HG02852 (cell line): Measurements from ENCODE around the gene SELENOO.

Source experiments
- ATAC-seq: cut with Tn5 transposase; IDR thresholded peaks from one replicate; pipeline ENCODE4 v1.9.1; 2021; ENCODE audit warnings: mild to moderate bottlenecking, moderate library complexity; ENCODE audit not compliant: unreplicated experiment

The SELENOO gene

DNA sequence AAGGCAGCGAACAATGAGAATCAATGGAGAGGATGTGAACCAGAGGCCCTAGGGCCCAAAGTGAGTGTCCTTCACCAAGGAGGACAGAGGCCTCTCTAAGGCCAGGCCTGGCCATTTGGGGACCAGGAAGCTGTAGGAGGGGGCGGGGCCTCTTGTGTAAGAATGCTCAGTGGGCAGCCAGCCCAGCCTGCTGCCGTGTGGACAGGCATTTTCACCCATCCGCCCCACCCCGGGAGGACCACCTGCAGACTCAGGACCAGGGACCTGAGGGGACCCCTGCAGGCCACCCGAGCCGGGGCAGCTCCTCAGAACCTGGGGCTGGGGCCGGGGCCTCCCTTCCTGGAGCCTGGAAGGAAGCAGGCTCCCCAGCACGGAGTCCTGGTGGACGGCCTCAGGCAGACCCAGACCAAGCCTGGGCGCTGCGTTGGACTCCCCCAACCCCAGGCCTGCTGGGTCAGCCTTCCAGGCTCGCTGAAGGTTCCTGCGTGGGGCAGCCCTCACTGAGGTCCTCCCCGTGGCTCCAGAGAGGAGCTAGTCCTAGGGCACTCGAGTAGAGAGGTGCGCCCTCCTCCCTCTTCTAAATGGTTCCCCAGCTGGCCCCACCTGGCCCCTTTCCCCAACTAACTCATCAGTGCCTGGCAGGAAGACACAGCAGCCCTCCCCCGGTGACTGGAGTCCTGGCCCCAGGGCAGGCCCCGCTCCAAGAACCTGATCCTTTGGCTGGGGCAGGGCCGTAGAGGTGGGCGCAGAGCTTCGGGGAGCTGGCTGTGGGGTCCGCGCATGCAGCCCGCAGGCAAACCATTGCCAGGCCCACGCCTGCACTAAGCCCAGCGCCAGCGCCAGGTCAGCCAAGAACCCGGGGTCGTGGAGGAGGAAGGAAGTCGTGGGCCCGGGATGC, 16.6 kb upstream of the SELENOO start:
- no peak for ATAC-seq

DNA sequence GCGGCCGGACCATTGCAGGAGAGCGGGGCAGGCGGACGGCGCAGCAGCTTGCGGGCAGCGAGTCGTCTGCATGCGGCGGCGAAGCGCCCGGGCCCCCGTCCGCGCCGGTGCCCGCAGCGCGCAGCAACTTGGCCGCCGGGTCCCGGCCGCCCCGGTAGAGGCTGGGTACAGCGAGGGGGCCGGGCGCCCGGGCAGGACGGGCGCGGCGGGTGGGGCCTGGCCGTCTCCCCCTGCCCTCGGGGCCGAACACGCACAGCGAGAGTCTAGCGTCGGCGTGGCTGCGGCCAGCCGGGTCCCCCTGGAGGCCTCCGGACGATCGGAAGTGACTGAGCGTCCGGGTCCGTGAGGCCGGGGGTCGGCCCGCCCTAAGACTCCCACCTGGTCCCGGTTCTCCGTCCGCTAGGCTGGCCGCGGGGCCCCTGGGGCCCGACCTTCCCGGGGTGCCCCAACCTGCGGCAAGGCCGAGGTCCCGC, 15.9 kb upstream of the SELENOO start:
- no peak for ATAC-seq

DNA sequence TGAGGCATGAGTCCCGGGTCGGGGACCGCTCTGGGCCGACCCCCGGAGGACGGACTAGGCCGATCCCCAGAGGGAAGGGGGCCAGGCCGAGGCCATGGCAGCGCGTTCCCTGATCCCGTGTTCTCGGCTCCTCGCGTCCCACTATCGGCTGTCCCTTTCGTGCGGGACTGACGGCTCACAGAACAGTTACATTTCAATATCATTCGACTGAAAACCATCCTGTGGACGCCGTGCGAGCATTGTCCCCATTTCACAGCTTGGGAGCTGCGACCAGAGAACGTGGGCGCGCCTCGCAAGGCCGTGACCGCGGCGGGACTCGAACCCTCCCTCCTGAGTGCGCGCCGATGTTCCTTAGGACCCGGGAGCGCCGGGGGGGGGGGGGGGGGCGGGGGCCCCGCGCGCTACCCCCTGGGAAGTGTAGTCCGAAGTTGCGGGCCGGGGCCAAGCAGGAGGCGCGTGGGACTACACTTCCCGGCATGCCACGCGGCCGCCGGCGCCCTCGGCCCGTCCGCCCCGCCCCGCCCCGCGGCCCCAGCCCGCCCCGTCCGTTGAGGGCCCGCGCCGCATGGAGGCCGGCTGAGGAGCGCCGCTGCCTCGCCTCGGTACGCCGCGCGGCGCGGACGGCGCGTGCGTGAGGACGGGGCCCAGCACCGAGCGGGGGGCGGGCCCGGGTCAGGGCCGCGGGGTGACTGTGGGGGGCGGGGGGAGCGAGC, 15.3 kb upstream of the SELENOO start, which contains the start of gene TRABD:
TSS of gene TRABD (plus strand) at position 539 of the 713 bp plus-strand sequence. CDS start 7,148 bp downstream, outside the sequence.
- no peak for ATAC-seq

DNA sequence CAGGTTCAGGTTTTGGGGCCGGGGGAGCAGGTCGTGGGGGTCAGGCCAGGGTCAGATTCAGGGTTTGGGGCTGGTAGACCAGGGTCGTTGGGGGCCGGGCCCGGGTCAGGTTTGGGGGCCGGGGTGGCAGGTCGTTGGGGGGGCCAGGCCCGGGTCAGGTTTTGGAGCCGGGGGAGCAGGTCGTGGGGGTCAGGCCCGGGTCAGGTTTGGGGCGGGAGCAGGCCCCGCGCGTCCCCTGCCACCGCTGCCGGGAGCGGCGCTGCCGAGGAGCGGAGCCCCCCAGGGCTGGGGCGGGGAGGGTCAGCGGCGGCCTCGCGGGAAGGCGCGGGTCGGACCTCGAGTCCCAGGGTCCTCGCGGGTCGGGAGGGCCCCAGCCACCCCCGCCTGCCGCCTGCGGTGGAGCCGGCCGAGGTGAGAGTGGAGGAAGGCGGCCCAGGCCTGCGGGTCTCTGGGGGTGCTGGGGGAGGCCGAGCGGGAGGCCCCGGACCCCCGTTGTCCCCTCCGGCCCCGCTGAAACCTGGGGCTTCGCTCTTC, 14.6 kb upstream of the SELENOO start:
- no peak for ATAC-seq

DNA sequence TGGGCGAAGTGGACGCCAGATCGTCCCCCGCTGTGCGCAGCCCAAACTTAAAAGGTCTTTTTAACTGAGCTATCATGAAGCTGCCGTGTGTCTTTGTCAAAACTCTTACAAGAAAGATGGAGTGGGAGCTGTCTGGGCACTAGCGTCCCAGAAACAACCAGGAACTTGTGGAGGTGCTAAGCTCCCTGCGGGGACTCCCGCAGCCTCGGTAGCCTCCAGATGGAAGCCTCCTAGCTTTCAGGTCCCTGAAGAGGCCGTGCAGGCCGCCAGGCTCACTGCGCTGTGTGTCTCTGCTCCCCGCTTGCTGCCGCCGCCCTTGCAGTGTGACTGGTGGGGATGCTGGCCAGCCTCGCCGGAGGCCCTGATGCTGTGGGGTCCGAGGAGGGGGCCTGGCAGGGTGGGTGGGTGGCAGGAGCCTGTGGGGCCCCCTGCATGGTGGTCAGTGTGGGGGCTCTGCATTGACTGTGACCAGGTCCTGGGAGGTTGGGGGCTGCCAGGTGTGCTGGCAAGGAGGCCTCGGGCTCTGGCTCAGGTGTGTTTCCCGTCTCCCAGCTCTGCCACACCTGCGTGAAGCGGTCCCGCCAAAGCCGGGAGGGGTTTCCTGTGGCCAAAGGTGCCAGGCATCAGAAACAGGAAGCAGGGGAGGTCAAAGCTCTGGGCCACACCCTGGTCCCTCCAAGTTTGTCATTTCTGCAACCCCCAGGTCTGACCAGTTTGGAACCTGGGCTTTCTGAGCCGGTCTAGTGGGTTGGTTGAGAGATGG, 13.9 kb upstream of the SELENOO start:
- no peak for ATAC-seq

DNA sequence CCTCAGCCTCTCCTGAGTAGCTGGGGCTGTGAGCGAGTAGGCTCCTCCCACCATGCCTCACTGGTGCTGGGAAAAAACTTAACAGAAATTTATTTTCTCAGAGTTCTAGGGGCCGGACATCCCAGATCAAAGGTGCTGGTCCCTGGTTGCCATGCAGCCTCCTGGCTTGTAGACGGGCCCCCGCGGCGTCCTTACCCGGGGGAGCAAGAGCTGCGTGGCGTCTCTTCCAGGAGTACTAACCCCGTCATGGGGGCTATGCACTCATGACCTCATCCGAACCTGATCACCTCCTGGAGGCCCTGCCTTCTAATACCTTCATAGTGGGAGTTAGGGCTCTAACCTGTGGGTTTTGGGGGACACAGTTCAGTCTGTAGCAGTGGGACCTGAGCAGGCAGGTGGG, 12.5 kb upstream of the SELENOO start:
- ATAC-seq: no peak

DNA sequence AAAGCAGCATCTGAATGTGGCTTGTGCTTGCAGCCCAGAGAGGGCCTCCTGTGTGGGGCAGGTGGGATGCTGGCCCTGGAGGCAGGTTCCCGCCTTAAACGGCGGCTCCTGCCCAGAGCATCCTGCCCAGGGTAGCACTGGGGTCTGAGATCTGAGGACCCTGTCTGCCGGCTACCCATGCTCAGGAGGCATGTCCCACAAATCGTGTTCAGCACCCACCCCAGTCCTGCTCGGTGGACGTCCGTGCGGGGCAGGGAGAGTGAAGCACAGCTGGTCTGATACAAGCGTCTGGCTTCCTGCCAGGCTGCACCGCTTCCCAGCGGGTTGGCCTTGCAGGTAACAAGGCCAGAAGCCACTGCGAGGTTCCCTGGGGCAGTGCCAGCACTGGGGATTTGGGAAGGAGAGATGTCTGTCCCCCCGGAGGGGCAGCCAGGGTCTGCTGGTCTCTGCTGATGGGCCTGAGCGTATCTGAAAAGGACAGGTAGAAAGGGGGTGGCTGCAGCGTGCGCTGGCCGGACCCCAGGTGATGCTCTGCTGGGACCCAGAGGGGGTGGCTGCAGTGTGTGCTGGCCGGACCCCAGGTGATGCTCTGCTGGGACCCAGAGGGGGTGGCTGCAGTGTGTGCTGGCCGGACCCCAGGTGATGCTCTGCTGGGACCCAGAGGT, 11.5 kb upstream of the SELENOO start:
- no peak for ATAC-seq

DNA sequence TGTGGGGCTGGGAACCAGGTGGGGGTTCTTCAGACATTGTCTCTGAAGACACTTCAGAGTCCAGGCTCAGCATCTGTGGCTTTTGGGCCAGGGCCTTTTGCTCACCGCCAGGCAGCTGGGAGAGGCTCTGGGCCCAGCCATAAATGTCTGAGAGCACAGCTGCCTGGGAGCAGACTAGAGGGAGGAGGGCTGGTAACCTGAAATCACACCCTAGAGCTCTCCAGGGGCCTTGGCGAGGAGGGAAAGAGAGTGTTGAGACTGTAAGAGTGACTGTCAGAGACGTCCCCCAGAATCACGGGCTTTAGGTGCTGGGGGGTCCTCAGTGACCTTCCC, 11.0 kb upstream of the SELENOO start:
- ATAC-seq: no peak

DNA sequence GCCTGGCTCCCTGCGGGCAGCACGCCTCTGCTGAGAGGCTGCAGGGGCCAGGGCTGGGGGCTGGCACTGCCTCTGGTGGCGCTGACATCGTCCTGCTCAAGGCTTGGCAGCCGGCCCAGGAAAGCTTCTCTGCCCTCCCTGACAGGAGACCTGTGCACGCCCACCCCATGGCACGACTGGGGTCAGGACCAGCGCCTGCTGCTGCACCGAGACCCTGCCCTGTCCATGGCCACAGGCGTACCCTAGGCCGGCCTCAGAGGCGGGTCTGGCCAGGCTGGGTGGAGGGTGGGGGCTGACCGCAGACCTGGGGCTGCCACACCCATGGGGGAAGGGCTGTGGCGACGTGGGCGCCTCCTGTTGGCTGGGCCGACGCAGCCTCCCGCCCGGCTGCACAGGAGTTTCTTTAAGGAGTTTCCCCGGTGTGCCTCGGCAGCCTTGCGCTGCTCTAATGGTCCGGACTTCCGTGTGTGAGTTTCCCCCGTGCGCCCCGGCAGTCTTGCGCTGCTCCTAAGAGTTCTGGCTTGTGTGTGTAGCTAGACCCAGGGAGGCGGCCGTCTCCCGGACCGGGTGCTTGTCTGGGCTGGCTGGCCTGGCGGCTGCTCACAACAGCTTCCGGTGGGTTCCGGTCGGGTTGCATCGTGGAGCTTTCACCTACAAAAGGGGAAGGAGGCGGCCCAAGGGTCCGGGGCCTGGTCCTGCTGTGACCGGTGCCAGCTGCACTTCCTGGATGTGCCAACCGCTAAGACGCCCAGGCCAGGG, 10.4 kb upstream of the SELENOO start:
- ATAC-seq: peak; percentile 34

DNA sequence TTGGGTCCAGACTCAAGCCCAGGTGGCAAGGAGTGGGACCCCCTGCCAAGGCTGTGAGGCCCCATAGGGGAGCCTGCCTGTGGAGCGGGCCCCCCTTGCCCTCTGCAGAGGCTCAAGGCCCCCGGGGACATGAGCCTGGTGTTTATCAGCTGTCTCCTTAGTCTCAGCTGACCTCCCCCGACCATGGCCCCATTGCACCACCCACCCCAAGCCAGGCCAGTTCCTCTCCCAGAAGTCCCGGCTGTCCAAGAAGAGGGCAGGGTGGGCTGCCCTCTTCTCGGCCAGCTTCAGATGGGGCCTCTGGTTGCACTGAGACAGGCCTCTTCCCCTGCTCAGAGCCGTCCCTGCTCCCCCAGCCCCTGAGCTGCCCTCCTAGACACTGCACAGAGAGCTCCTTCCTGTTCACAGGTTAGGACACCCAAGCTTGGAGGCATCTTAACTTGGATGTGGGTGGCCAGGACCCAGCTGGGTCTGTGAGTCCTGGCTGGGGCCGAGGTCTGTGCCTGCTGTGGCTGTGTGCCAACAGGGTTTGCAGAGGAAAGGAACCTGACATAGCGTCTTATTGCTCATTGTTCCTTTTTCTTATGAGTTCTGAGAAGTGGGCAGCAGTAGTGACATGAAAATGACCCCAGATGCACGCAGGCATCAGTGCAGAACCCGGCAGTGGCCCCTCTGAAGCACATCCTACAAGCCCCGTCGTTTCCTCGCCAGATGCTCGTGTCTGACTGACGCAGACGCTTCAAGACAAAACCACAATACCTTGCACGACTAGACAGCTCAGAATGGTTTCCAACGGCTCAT, 9.7 kb upstream of the SELENOO start:
- ATAC-seq: no peak

DNA sequence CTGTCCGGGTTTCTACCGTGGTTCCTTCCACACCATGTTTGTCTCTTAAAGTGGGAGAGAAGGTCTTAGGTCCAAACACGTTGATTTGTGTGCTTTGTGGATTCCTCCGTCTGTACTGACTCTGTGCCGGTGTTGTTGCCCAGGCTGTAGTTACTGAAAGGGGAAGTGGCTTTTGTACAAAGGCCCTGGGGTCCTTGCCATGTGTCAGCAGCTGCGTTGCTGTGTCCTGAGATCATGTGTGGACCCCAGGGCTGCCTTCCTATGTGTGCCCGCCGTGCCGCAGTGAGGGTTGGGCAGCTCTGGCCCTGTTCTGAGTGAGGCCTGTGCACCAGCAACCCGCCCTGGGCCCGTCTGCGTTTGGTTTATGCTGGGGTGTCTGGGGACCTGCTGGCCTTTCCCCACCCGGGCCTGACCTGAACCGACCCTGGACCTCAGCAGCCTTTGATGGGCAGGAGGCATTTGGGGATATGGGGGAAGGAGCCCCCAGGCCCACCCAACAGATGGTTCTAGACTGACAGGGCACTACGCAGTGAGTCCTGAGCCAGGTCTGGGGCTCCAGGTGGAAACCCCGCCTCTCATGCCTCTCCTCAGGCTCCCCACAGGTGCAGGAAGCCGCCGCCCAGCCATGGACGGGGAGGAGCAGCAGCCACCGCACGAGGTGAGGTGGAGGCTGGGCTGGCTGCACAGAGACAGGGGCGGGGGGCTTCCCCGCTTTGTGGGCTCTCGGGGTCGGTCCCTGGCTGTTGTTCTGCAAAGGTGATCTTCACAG, 8.2 kb upstream of the SELENOO start:
- ATAC-seq: no peak

DNA sequence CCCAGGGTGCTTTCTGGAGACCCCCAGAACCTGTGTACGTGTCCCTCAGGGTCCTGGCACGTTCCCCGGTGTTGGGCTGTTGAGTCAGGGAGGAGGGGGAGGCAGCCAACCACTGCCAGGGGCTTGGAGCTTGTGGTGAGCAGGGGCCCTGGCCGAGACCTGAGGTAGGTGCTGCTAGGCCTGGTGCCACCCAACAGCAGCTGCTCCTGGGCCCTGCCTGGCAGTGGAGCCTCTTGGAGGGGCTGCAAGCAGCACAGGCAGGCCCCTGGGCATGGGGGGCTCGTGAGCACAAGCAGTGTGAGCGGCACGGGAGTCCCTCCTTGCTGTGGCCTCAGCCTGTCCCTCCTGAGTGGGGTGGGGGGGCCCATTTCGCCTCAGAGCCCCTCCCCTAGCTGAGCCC, 7.2 kb upstream of the SELENOO start:
- no peak for ATAC-seq

DNA sequence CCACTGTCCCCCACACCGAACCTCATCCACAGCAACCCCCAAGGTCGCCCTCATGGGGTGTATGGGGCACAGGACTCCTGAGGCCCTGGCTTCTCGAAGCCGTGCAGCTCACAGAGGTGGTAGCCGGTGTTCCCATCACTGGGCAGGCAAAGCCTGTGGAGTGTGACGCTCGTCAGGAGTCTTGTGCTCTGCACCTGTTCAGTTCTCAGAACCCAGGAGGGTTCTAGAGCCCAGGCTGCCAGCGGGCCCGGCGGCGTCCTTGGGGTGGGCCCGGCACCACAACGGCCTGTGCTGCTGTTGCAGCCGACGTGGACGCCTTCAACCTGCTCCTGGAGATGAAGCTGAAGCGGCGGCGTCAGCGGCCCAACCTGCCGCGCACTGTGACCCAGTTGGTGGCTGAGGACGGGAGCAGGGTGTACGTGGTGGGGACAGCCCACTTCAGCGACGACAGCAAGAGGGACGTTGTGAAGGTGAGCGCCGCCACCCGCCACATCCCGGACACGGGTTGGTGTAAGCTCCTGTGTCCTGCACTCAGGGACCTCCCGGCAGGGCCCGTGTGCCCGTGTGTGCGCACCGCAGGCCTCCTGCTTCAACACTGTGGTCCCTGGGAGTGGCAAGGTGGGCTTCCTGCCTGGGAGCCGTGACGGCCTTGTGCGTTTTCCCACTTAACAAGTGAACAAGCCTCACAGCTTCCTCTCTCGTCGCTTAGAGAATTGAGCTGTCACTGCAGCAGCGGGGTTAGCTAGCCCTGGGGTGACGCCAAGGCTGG, 6.6 kb upstream of the SELENOO start:
- no peak for ATAC-seq

DNA sequence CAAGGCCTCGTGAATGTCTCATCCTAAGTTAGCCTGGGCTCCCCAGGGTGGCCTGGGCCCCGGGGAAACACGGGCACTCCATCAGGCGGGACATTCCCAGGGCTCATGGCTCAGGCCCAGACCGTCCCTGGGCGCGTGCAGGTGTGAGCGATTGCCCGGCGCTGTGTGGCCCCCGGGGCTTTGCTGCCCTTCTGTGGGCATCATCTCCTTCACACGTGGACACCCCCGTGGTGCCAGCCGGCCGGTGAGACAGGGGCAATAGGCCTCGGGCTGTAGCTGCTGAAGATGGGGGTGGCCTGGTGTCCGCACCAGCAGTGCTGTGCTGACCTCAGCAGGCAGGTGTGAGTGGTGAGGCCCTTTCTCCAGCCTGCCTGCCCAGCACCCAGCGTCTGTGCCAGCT, 4.6 kb upstream of the SELENOO start:
- ATAC-seq: no peak

DNA sequence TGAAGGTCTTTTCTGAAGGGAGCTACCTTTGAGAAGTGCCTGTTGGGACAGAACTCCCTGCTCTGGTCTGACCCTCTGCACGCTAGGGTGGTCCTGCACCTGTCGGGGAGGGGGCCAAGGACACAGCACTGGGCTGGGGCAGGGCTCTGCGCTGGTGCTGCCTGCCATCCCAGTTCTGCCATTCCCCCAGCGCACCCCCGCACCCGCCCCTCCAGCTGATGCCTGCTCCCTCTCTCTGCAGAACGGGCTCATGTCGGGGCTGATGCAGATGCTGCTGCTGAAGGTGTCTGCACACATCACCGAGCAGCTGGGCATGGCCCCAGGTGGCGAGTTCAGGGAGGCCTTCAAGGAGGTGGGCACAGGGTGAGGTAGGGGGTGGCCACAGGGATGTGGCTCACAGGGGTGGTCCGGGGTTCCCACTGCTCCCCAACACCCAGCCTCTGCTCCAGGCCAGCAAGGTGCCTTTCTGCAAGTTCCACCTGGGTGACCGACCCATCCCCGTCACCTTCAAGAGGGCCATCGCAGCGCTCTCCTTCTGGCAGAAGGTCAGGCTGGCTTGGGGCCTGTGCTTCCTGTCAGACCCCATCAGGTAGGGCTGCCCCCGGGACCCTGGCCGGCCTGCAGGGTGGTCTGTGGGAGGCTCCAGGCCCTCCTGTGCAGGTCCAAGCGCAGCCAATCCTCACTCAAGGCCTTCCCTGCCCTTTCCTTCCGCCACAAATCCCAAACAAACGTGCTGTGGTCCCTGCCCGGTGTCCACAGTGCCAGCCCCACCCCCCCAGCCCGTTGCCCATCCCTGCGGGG, 3.6 kb upstream of the SELENOO start:
- ATAC-seq: no peak

DNA sequence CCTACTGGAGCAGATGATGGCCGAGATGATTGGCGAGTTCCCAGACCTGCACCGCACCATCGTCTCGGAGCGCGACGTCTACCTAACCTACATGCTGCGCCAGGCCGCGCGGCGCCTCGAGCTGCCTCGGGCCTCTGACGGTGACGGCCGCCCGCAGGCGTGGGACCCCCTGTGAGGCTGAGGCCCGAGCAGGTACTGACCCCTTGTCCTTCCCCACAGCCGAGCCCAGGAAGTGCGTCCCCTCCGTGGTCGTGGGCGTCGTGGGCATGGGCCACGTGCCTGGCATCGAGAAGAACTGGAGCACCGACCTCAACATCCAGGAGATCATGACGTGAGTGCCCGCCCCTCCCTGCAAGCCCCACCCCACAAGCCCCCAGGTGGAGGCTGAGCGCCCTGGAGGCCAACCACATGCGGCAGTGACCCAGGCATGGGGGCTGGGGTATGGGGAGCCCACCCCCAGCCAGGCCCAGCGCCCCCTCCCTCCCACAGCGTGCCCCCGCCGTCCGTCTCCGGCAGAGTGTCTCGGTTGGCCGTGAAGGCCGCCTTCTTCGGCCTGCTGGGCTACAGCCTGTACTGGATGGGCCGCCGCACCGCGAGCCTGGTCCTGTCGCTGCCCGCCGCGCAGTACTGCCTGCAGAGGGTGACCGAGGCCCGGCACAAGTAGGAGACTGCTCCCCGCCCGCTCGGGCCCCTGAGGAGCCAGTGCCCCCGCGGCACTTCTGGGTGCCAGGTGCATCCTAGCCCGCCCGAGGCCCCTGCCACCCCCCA, 2.8 kb upstream of the SELENOO start:
- ATAC-seq: no peak
